GM18858 (cell line): ENCODE measurements around the gene ANKS1A.
"Not testable (repeated sequence)": the region's sequence is repeated elsewhere in the genome, so short reads cannot be mapped to it uniquely, and the experiment has no call there.

Experiments
- ATAC-seq: cut with Tn5 transposase; IDR thresholded peaks from one replicate; pipeline ENCODE4 v1.9.1; 2021; ENCODE audit not compliant: unreplicated experiment

ANKS1A gene

DNA sequence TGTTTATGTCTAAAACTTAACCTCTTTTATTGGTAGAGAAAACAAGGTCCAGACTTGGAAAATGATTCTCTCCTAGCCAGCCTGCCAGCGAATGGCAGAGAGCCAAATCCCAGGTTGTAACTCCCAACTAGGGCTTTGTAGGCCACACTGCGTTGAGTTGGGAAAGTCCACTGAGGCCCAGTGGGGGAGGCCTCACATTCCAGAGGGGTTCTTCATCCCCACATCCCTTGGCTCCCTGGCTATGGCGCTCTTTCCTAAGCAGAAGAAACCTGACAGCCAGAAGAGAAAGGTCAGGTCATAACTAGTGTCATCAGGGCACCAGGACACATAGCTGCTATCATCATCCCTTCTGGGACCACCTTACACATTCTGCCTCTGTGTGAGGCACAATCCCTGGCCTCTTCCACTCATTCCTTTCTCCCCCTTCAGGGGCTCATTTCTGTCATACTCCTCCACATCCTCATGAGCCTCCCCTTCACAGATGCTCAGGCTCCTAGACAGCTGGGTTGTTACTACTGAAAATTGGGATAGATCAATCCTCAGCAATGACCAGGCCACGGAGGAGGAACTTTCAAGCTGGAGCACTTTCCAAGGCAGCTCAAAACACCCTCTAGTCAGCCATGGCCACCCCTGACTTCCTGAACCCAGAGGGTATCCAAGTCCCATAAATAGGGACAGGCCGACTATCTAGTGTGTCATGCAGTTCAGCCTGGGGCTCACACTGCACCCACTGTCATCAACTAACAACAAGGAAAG is 203.5 kb downstream of the ANKS1A start:
- no peak for ATAC-seq

DNA sequence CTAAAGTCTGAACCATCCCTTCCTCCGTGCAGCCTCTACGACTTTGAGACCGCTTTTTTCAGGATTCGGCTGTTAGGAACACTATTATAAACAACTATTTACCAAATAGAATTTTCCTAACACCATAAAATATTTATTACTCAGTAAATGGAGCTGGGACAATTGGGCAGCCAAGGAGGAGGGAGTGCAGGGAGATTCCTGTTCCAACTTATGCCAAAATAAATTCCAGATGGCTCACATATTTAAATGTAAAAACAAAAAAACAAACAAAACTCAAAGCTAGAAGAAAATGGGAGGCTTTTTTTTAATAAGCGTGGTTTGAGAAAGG is 204.0 kb downstream of the ANKS1A start:
- ATAC-seq: no peak

DNA sequence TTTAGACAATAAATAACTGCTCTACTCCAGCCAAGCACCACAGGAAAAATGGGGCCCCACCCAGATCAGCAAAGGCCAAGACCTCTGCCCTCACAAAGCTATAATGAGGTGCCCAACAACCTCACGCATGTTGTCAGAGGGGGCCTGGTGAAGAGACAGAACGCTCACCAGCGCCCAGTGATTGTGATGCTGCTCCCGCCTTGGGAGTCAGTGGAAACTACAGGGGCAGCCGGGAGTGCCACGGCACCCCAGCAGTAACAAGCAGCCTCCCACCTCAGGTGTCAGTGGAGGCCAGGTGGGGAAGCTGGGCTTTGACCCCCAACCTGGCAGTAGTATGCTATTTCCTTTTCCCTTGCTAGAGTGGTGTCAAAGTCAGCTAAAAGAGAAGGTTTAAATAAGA is 204.7 kb downstream of the ANKS1A start:
- ATAC-seq: no peak

DNA sequence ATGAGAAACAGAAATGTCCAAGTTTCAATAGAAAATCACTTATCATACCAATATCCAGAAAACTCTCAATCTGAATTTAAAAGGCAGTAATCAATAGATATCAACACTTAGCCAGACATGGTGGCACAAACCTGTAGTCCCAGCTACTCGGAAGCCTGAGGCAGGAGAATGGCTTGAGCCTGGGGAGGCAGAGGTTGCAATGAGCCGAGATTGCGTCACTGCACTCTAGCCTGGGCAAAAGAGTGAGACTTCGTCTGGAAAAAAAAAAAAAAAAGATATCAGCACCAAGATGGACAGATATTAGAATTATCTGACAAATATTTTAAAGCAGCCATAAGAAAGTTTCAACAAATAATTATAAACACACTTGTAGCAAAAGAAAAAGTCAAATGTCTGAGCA is 205.1 kb downstream of the ANKS1A start:
- no peak for ATAC-seq

DNA sequence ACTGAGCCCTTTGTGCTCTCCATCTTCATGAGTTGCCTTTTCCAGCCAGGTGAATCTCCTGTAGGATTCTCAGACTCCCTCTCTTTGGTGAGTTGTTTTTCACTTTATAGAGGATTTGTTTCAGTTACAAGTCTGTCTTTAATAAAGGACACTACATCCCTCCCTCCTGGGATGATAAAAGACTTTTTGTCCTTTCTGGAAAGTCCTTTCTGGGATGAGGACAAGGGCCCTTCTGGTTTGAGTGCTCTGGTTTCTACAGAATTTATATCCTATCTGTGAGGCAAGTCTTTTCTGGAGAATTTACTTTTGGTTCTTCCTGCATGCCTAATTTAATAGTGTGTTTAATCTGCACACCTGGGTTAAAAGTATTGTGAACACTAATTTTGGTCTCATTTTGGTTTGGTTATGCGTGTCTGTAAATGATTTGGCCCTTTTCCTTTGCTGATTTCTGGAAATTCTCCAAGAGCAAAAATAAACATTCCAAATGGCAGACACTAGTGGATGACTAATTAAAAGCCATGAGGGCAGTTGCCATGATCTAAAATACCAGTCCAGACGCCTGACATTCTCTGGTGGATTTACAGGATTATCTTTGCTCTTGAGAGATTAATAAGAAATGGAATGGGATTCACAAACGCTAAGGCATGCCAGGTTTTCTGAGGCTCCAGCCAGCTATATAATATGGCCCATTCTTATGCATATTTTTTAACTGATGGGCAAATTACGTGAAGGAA is 207.2 kb downstream of the ANKS1A start:
- no peak for ATAC-seq

DNA sequence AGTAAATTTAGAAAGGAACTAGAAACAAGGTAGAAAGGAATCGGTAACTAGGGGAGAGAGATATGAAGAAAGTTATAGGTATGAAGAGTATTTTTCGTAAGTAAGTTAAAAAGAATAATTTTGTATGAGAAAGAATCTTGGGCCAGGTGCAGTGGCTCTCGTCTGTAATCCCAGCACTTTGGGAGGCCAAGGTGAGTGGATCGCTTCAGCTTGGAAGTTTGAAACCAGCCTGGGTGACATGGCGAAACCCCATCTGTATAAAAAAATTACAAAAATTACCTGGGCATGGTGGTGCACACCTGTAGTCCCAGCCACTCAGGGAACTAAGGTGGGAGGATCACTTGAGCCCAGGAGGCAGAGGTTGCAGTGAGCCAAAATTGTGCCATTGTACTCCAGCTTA is 210.1 kb downstream of the ANKS1A start:
- ATAC-seq: no peak

DNA sequence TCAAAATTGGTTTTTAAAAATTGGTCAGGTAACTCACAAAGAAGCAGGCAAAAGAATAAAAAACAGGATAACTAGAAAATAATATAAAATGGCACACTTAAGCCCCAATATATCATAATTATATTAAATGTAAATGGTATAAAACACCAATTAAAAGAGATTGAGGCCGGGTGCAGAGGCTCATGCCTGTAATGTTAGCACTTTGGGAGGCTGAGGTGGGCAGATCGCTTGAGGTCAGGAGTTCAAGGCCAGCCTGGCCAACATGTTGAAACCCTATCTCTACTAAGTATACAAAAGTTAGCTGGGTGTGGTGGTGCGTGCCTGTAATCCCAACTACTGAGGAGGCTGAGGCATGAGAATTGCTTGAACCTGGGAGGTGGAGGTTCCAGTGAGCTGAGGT is 216.0 kb downstream of the ANKS1A start:
- no peak for ATAC-seq

DNA sequence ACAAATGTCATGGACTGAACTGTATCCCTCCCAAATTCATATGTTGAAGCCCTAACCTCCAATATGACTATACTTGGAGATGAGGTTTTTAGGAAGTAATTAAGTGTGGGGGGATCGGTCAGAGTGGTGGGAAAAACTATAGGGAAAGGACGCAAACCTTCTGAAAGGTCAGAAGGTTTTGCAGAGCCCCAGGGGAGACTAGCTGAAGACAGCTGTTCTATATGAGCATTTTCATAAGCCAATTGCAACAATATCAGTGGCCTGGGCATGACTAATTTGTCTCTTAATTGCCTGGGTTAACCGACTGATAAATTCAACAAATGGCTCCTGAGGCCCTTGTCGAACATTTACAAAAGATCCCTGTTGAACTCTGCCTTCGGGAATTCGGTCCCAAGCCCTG is 217.0 kb downstream of the ANKS1A start:
- ATAC-seq: not testable (repeated sequence)

DNA sequence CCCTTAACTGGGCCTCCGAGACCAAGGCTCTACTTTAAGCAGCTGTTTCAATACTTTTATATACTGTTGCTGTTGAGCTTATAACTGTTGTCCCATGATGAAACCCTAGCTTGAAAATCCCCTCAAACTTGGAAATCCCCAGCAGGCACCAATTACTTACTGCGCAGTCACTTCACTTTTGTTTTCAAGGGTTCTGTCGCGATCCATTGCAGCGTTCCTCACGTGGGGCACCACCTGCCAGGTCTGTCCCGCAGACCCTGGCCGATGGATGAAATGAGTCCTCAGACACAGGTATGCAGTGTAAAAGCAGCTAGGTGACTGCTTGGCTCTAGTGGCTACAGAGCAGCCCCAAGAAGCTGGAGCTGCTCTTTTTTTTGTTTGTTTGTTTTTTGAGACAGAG is 218.2 kb downstream of the ANKS1A start:
- ATAC-seq: not testable (repeated sequence)

DNA sequence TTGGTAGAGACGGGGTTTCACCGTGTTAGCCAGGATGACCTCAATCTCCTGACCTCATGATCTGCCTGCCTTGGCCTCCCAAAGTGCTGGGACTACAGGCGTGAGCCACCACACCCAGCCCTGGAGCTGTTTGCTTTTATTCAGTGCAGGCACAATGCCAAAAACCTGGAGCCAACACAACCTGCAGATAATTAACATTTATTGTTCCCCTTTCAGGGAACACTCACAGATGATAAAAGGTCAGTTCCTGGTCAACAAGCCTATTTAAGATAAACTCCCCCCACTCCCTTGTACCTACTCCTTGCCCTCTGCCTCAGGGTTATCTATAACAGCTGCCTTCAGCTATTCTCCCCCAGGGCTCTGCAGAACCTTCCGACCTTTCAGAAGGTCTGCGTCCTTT is 218.7 kb downstream of the ANKS1A start:
- not testable (repeated sequence) for ATAC-seq

DNA sequence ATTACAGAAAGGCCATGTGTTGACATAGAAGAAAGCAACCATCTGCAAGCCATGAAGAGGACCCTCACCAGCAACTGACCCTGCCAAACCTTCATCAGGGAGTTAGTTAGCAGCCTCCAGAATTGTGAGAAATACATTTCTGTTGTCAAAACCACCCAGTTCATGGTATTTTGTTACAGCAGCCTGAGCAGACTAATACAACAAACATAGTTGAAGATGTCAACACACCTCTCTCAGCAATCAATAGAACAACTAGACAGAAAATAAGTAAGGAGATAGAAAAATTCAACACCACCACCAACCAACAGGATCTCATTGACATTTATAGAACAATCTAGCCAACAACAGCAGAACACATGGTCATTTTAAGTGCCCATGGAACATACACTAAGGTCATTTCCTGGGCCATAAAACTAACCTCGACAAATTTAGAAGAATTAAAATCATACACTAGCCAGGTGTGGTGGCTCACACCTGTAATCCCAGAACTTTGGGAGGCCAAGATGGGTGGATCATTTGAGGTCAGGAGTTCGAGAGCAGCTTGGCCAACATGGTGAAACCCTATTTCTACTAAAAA is 219.3 kb downstream of the ANKS1A start:
- ATAC-seq: no peak

DNA sequence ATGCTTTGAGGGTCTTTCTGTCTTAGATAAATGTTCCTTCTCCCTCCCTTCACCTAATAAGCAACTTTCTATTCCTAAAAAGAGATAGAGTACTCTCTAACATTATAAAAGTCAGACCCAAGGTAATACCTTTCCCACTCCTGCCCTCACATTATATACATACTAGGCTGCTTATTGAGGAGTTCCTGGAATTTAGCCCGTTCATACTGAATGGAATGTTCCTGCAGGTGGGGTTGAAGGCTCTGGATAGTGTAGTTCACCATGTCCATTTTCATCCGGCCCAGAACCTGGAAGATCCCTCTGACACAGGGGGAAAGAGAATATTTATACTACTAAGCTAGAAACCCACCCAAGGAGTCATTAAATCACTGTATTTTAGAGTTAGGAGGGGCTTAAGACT is 231.7 kb downstream of the ANKS1A start:
- no peak for ATAC-seq

DNA sequence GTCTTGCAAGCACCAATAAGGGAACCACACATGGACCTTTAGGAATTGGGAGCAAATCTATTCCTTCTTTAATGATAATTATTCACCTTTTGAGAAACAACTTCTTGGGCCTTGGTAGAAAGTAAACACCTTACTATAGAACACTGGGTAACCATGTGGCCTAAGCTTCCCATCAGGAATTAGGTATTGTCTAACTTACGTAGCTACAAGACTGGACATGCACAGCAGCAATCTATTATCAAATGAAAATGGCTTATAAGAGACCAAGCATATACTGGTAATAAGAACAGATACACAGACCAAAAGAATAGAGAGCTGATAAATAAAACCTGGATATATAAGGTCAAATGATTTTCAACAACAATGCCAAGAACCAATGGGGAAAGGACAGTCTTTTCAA is 235.3 kb downstream of the ANKS1A start:
- ATAC-seq: no peak

DNA sequence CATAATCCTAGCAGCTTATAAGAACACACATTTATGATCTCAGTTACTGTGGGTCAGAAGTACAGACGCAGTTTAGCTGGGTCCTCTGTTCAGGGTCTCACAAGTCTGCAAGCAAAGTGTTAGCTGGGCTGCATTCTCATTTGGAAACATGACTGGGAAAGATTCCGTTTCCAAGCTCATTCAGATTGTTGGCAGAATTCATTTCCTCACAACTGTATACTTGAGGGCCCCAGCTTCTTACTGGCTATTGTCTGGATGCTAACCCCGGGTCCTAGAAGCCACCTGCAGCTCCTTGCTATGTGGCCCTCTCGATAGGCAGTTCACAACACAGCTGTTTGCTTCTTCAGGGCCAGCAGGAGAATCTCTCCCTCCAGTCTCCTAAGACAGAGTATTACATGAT is 239.0 kb downstream of the ANKS1A start:
- no peak for ATAC-seq

DNA sequence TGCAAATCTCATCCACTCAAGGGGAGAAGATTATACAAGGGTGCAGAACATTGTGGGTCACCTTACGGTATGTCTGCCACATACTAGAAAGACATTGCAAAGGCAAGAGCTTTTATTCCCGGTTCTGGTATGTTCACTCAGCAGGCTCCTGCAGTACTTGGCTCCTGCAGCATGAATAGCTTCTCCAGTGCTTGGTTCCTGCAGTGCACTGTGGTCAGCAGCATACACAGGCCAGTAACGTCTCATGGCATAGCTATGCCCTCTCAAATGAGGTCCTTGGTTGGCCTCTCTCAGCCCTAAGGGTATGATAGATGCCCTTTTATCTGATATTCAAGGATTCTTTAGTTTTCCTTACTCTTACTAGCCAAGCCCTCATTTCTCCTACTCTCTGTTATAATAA is 239.4 kb downstream of the ANKS1A start:
- no peak for ATAC-seq

DNA sequence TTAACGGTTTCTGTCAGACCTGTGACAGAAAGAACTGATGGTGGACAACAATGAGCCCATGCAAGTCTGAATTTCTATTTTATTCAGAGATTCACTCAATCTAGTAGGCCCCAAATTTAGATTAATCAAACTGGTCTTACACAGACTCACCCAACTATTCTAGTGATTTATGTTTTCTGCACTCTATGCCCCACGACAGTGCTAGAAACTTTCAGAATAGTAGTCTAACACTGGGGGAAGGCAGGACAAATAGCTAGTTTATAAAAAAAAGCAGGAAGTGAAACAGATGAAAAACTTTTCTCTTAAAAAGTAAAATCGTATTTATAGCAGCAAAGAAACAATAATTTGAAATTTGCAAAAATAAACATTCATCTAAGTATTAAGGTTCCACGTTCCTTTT is 247.1 kb downstream of the ANKS1A start:
- no peak for ATAC-seq

DNA sequence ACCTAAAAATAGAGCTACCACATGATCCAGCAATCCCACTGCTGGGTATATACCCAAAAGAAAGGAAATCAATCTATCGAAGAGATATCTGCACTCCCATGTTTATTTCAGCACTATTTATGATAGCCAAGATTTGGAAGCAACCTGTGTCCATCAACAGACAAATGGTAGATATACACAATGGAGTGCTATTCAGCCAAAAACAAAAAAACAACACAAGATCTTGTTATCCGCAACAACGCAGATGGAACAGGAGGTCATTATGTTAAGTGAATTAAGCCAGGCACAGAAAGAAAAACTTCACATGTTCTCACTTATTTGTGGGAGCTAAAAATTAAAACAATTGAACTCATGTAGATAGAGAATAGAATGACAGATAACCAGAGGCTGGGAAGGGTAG is 249.1 kb downstream of the ANKS1A start:
- not testable (repeated sequence) for ATAC-seq

DNA sequence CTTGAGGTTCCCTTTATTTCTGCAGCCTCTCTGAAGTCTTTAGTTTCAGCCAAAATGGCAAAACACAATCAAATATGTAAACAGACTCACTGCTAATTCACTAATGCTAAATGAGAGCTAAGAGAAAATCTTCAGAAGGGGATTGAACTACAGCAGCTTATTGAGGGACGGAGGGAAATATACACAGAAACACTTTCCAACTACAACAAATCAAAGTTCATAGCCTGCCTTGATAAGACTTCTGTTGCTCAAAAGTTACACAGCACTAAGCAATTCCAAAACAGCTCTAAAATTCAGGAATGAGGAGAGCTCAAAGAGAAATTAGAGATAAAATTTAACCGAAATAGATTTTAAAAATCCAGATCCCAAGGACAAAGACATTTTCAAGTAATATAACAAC is 250.4 kb downstream of the ANKS1A start:
- no peak for ATAC-seq

DNA sequence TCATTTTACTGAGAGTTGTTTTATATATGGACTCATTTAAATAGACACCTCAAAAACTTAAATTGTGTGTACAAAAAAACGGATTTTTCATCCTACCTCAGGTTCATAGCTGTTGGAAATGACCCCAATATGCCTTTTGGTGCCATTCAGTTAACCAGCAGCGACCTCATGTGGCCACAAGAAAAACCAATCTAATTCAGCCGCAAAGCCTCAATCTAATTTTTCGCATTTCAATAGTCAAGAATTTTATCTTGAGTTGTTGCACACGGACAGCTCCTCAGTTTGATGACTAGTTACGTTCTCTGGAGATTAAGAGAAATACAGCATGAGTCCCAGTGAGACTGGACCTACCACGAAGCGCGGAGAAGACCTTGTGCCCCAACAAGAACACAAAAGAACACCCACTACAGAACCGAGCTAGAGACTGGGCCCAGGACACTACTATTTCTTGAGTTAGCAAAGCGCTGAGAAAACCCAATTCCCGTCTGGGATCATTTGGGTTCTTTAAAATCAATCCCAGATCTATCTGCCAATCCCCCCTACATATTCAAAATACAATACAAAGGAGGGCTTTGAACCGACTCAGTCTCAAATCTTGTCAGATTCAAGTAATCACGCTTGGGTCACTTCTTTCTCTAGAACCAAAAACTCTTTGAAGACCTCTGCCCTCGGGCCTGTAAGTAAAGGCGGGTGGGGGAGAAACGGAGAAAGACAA is 251.0 kb downstream of the ANKS1A start:
- no peak for ATAC-seq

DNA sequence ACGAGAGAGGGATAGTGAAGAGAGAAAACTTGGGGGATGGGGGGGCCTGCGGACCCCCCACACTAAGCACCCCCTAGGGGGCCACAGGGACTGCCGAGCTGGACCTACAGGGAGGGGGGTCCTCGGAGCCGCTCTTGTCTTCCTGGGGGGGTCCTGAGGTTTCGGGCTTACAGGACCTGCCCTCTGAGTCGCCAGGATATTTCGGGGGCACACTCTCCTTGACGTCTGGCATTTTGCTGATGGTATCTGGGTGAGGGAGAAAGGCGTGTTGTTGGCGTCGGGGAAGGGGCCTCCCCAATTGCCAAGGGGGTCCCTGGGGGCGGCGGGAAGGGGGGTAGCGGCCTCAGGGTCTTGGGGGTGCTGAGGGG is 251.6 kb downstream of the ANKS1A start:
- no peak for ATAC-seq
